ENCODE measurements around the gene DAP. TPM values are rescaled to one million over a fixed set of nuclear protein-coding genes. Genes with fewer than 3 reads are reported as not detected.
A peak's percentile ranks its signal among the peaks of the same experiment; 100 is the strongest.
"Not testable (repeated sequence)": the region's sequence is repeated elsewhere in the genome, so short reads cannot be mapped to it uniquely, and the experiment has no call there.

Gene DAP
- total RNA-seq, 4 donors from 2014 or later: 33.6 to 71.4 (median 47.9) TPM

- Histone ChIP-seq H3K27me3 (no peaks in the 10 kb centered on the region), H3K27ac (peak overlapping the region in 1 of 4 donors; percentile 8), H3K4me3 (no peak overlapping the region), H3K4me1 (peaks cover 0 to 19% (median 5%) of the 10 kb centered on the region in 4 donors), H3K9me3 (no peaks in the 10 kb centered on the region), H3K36me3 (no peaks in the 10 kb centered on the region)
- intact Hi-C loops (cut with DNase I; ENCODE audit: low total_unique reads): loop anchor here (10.0 kb wide), 1 partner anchor 339 kb away; no protein-coding TSS in a partner anchor
- WGBS, 2 donors (ENCODE audit: low coverage in 1 of 2): 67 to 77% methylated on average over 23 to 28 of the region's 28 CpGs
- in situ Hi-C loops (cut with MboI; ENCODE audit: low pct_ligation_motif_present in 1 of 4, low pct_unique_long_range_greater_than_20kb in 1 of 4, low sequenced_read_pairs in 3 of 4): loop anchor here (5.0 to 25.0 kb wide), 2 partner anchors 181 to 346 kb away; no protein-coding TSS in a partner anchor
- no peak for TF ChIP-seq POLR2AphosphoS5 (IDR thresholded peaks at IDR 0.05)
- TF ChIP-seq CTCF (IDR thresholded peaks at IDR 0.05): no peak
- TF ChIP-seq POLR2A (IDR thresholded peaks at IDR 0.05): no peak
- no peak for TF ChIP-seq EP300 (IDR thresholded peaks at IDR 0.05; ENCODE audit: low read depth)
- DNase-seq: no peak
Measured at GRCh38 chr5:10633271-10634049, 127.6 kb downstream of the DAP start.

GRCh38 chr5:10632110-10632761 lies 128.8 kb downstream of the DAP start:
- WGBS, 2 donors (ENCODE audit: low coverage in 1 of 2): 60 to 65% methylated on average over 2 to 23 of the region's 23 CpGs
- peak; percentile 53 for DNase-seq
- no peaks in the 10 kb centered on the region for H3K9me3 ChIP-seq
- H3K36me3 ChIP-seq: no peaks in the 10 kb centered on the region
- peak overlapping the region in 1 of 4 donors; percentile 22 for H3K27ac ChIP-seq
- TF ChIP-seq POLR2A (IDR thresholded peaks at IDR 0.05) (no peak), POLR2AphosphoS5 (IDR thresholded peaks at IDR 0.05) (no peak), CTCF (IDR thresholded peaks at IDR 0.05) (no peak), EP300 (IDR thresholded peaks at IDR 0.05; ENCODE audit: low read depth) (no peak)
- intact Hi-C loops (cut with DNase I; ENCODE audit: low total_unique reads) (loop anchor here (10.0 kb wide), 1 partner anchor 337 kb away; no protein-coding TSS in a partner anchor), in situ Hi-C loops (cut with MboI; ENCODE audit: low pct_ligation_motif_present in 1 of 4, low pct_unique_long_range_greater_than_20kb in 1 of 4, low sequenced_read_pairs in 3 of 4) (loop anchor here (5.0 to 25.0 kb wide), 2 partner anchors 180 to 345 kb away; no protein-coding TSS in a partner anchor)
- peaks cover 4 to 28% (median 11%) of the 10 kb centered on the region in 4 donors for H3K4me1 ChIP-seq
- peak overlapping the region in 1 of 4 donors; percentile 9 for H3K4me3 ChIP-seq
- H3K27me3 ChIP-seq: no peaks in the 10 kb centered on the region

- in situ Hi-C loops (cut with MboI; ENCODE audit: low pct_ligation_motif_present in 1 of 4, low pct_unique_long_range_greater_than_20kb in 1 of 4, low sequenced_read_pairs in 3 of 4) (loop anchor here (5.0 to 25.0 kb wide), 2 partner anchors 179 to 344 kb away; no protein-coding TSS in a partner anchor), intact Hi-C loops (cut with DNase I; ENCODE audit: low total_unique reads) (loop anchor here (10.0 kb wide), 1 partner anchor 337 kb away; no protein-coding TSS in a partner anchor)
- Histone ChIP-seq H3K9me3 (no peaks in the 10 kb centered on the region), H3K27me3 (no peaks in the 10 kb centered on the region), H3K27ac (no peak overlapping the region), H3K36me3 (no peaks in the 10 kb centered on the region), H3K4me3 (peak overlapping the region in 1 of 4 donors; percentile 9), H3K4me1 (peaks cover 10 to 36% (median 14%) of the 10 kb centered on the region in 4 donors)
- TF ChIP-seq POLR2AphosphoS5 (IDR thresholded peaks at IDR 0.05): no peak
- no peak for TF ChIP-seq POLR2A (IDR thresholded peaks at IDR 0.05)
- TF ChIP-seq EP300 (IDR thresholded peaks at IDR 0.05; ENCODE audit: low read depth): no peak
- TF ChIP-seq CTCF (IDR thresholded peaks at IDR 0.05): no peak
- DNase-seq: no peak
- WGBS, 2 donors (ENCODE audit: low coverage in 1 of 2): 53 to 78% methylated on average over 15 to 18 of the region's 18 CpGs
Measured at GRCh38 chr5:10631316-10631996, 129.6 kb downstream of the DAP start.

- not testable (repeated sequence) for H3K4me3 ChIP-seq, DNase-seq, H3K9me3 ChIP-seq, H3K36me3 ChIP-seq, H3K27me3 ChIP-seq, H3K27ac ChIP-seq
- in situ Hi-C loops (cut with MboI; ENCODE audit: low pct_ligation_motif_present in 1 of 4, low pct_unique_long_range_greater_than_20kb in 1 of 4, low sequenced_read_pairs in 3 of 4): loop anchor here (5.0 to 25.0 kb wide), 2 partner anchors 178 to 343 kb away; no protein-coding TSS in a partner anchor
- 63% methylated on average over 4 of the region's 4 CpGs; no CpG with 5 or more reads in 1 of the 2 donors for WGBS, 2 donors (ENCODE audit: low coverage in 1 of 2)
- intact Hi-C loops (cut with DNase I; ENCODE audit: low total_unique reads): loop anchor here (10.0 kb wide), 1 partner anchor 336 kb away; no protein-coding TSS in a partner anchor
- H3K4me1 ChIP-seq: peaks cover 10 to 41% (median 14%) of the 10 kb centered on the region in 4 donors
Measured at GRCh38 chr5:10630744-10631143, 130.3 kb downstream of the DAP start.

Data from transverse colon (tissue), 4 donors.